Measurements from ENCODE around the gene PHF14.

DNA sequence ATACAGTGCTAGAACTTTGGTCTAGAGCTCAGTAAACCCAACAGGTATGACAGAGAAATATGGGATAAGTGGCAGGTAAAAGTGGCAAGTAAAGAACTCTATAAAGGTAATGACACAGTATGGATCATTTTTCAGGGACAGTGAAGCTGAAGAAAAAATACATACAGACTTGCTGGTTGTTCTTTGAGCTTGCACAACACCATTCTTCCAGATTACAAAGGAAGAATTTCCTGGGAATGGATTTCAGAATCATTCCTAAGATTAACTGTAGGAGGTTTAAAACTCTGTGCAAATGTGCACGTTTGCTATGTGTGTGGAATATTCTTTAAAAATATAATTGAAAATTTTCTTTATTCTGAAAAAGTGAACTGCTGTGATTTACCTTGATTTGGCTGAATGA is 36.0 kb downstream of the PHF14 start:
- TF ChIP-seq CTCF (conservative IDR thresholded peaks at IDR 0.05) (no peak), EZH2 (IDR thresholded peaks at IDR 0.05; ENCODE audit: low read depth) (no peak)
